WERI-Rb-1 (cell line): ENCODE measurements around the gene MAP4.

Source experiments
- DNase-seq: peaks from one replicate; pipeline ENCODE4 v3.0.0-alpha.2; 2020
- H3K27ac ChIP-seq: fragments of 250-450 bp; sonication (Bioruptor Pico); 2 replicates; pipeline ENCODE4 v1.5.1; 2020; ENCODE audit warnings: mild to moderate bottlenecking, moderate library complexity
- H3K27me3 ChIP-seq: fragments of 250-450 bp; sonication (Bioruptor Pico); 2 replicates; pipeline ENCODE4 v1.5.1; 2021; ENCODE audit warnings: mild to moderate bottlenecking, low read depth, moderate library complexity; ENCODE audit not compliant: insufficient read depth, severe bottlenecking
- H3K36me3 ChIP-seq: fragments of 250-450 bp; sonication (Bioruptor Pico); 2 replicates; pipeline ENCODE4 v1.5.1; 2020; ENCODE audit warnings: mild to moderate bottlenecking, moderate library complexity
- H3K4me3 ChIP-seq: 2 replicates; pipeline ENCODE4 v1.5.1; 2011; ENCODE audit warnings: low read depth, mild to moderate bottlenecking, control low read depth, low read length
- H3K9me3 ChIP-seq: fragments of 250-450 bp; sonication (Bioruptor Pico); 2 replicates; pipeline ENCODE4 v1.5.1; 2021; ENCODE audit warnings: mild to moderate bottlenecking, moderate library complexity; ENCODE audit not compliant: severe bottlenecking
- TF ChIP-seq, protein P1 (sequence below): IDR thresholded peaks from 2 replicates; pipeline ENCODE4 v1.5.1; 2011; ENCODE audit warnings: low read depth, mild to moderate bottlenecking, control low read depth, inconsistent platforms, low read length

The MAP4 gene

DNA sequence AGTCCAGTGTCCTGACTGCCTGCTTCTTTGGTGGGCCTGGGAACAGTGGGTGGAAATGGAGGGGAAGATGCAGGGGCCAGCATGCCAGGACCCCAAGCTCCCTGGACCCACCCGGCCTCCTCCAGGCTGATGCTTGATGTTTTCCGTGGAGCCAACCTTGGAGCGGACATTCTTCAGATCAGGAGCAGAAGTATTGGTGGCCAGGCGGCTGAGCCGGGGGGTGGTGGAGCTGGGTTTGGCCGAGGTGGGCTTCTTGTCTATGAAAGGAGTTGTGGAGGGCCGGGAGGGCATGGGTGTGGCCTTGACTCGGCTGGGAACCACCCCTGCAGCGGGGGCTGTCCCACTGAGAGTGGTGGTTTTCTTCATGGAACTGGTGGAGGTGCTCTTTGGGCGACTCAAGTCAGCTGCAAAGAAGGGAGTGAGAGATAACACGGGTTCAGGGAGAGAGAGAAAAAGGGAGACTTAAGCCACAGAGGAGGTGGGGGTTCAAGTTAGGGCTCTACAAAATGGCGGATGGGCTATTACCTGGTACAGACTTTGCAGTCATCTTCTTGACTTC is 145.4 kb downstream of the MAP4 start:
- Histone ChIP-seq H3K4me3 (no peak overlapping the region), H3K27me3 (no peaks in the 10 kb centered on the region), H3K9me3 (no peaks in the 10 kb centered on the region), H3K36me3 (peaks cover 57% of the 10 kb centered on the region), H3K27ac (no peak overlapping the region)
- TF ChIP-seq, protein P1, sequence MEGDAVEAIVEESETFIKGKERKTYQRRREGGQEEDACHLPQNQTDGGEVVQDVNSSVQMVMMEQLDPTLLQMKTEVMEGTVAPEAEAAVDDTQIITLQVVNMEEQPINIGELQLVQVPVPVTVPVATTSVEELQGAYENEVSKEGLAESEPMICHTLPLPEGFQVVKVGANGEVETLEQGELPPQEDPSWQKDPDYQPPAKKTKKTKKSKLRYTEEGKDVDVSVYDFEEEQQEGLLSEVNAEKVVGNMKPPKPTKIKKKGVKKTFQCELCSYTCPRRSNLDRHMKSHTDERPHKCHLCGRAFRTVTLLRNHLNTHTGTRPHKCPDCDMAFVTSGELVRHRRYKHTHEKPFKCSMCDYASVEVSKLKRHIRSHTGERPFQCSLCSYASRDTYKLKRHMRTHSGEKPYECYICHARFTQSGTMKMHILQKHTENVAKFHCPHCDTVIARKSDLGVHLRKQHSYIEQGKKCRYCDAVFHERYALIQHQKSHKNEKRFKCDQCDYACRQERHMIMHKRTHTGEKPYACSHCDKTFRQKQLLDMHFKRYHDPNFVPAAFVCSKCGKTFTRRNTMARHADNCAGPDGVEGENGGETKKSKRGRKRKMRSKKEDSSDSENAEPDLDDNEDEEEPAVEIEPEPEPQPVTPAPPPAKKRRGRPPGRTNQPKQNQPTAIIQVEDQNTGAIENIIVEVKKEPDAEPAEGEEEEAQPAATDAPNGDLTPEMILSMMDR = no peak
- no peak for DNase-seq

DNA sequence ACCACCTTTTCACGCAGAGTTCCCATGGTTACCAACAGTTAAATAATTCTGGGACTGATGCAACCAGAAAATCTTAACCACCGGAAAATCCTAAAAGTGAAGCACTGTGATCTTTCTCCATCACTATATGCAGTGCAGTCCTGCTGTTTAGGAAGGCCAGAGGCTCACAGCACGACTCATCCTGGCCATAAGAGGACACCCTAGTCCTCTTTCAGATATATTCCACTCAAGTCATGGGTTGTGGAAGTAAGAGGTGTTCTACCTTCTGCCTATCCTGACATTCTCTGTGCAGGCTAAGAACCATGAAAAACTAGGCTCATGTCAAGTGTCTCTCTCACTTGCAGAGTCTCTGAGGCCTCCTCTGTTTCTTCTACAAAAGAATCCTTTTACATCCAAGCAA is 146.1 kb downstream of the MAP4 start:
- TF ChIP-seq, protein P1 = no peak
- Histone ChIP-seq H3K4me3 (no peak overlapping the region), H3K27ac (no peak overlapping the region), H3K36me3 (peaks cover 55% of the 10 kb centered on the region), H3K27me3 (no peaks in the 10 kb centered on the region), H3K9me3 (no peaks in the 10 kb centered on the region)
- no peak for DNase-seq

DNA sequence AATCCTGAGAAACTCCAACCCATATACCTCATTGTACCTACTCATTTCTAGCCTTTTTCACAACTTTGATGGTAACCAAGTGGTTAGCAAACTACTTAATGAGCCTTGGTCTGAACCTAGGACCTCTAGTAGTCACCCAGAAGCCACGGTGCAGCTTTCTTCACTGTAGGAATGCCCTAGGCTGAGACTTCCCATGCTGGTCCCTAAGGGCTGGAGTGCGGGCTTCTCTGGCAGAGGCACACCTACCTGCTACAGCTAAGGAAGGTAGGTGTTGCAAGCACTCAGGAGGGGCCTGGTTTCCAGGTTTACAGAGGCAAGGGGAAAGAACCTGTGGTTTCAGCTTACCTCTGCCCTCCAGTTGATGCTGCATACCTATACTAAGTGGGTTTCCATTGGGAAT is 147.9 kb downstream of the MAP4 start:
- Histone ChIP-seq H3K27ac (no peak overlapping the region), H3K36me3 (peaks cover 58% of the 10 kb centered on the region), H3K27me3 (no peaks in the 10 kb centered on the region)

DNA sequence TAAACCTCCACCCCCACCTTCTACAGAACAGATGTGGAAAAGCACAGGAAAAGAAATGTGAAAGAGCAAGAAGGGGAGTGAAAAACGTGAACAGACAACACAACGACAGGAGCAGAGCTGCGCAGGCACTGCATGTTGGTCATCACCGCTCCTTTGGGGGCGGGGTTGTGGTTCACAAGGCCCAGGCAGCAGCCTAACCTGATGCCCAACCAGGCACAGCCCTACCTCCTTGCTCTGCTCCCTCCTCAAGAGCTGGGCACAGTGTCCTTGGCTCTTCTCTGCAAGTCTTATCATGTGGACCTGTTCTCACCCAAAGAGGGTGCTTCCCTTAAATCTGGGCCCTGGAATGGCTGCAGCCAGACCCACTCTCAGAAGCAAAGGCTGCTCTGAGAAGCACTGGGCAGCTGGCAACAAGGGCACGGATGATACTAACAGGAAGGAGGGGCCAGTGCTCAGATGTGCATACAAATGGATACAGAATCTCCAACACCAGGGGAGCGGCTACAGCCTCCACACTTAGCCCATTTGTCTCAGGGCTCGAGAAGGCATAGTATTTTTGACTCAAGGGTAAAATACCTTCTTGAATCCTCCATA is 148.7 kb downstream of the MAP4 start:
- no peak for DNase-seq
- Histone ChIP-seq H3K27ac (no peak overlapping the region), H3K36me3 (peaks cover 58% of the 10 kb centered on the region), H3K9me3 (no peaks in the 10 kb centered on the region), H3K27me3 (no peaks in the 10 kb centered on the region), H3K4me3 (no peak overlapping the region)
- TF ChIP-seq, protein P1 = no peak

More for the DNA sequence above, 147.9 kb downstream of the MAP4 start:
- TF ChIP-seq, protein P1 = no peak
- no peak for DNase-seq
- Histone ChIP-seq H3K4me3 (no peak overlapping the region), H3K9me3 (no peaks in the 10 kb centered on the region)

DNA sequence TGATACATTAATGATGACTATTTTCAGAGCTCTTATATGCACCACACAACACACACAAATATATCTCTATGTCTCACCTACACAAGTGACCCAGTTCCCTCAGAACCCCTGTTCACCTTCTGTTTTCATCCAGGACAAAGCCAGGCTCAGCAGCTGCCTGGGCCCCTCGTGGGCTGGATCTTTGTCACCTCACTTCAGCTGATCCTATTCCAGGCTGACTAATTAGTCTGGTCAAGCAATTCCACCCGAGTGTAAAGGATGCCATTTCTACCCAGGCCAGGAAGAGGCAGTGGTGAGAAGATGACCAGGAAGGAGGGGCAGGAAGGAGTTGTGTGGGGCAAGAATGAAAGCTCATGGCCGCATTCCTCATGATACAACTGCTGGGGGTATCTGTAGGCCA is 151.0 kb downstream of the MAP4 start:
- no peak overlapping the region for H3K4me3 ChIP-seq
- no peak overlapping the region for H3K27ac ChIP-seq
- TF ChIP-seq, protein P1 = peak; percentile 33; the same call in 1 of the 2 replicates
- H3K36me3 ChIP-seq = peaks cover 38% of the 10 kb centered on the region
- DNase-seq = peak; percentile 50
- no peaks in the 10 kb centered on the region for H3K27me3 ChIP-seq
- no peaks in the 10 kb centered on the region for H3K9me3 ChIP-seq
